ENCODE measurements around the gene TLK1.

Gene TLK1

DNA sequence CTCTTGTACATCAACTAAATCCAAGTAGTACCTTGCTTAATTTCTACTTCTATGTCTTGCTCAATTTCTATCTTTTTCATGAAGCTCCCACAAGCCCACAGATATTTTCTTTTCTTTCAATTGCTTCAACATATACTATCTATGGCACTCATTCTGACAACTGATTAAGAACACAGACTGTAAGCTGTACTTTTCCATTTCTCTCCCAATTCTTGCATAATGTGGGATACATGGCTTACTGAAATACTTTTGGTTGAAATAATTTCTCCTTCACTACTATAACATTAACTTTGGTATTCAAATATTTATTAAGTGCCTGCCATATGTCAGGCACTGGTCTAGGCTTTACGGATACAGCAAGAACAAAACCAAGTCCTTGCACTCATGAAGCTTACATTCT lies 146.8 kb downstream of the TLK1 start:
- DNase-seq (ENCODE audit: insufficient read length), result no peak
- FAIRE-seq, result no peak
- TF ChIP-seq POLR2A (IDR thresholded peaks at IDR 0.05; ENCODE audit: low read depth, low read length) (no peak), TAF1 (IDR thresholded peaks at IDR 0.05; ENCODE audit: borderline replicate concordance, low read depth, low read length) (no peak), POLR2AphosphoS5 (IDR thresholded peaks at IDR 0.05; ENCODE audit: low read depth, low read length) (no peak)

DNA sequence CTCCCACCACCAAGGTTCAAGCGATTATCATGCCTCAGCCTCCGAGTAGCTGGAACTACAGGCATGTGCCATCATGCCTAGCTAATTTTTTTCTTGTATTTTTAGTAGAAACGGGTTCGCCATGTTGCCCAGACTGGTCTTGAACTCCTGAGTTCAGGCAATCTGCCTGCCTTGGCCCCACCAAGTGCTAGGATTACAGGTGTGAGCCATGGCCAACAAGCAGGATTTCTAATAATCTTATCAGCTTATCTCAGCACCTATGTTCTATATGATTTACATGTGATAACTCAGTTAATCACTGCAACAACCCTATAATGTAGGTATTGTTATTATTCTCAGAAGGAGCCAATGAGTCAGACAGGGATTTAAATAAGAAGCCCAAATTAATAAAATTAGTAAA lies 151.3 kb downstream of the TLK1 start:
- DNase-seq (ENCODE audit: insufficient read length) (no peak), FAIRE-seq (no peak)
- TF ChIP-seq TAF1 (IDR thresholded peaks at IDR 0.05; ENCODE audit: borderline replicate concordance, low read depth, low read length) (no peak), POLR2AphosphoS5 (IDR thresholded peaks at IDR 0.05; ENCODE audit: low read depth, low read length) (no peak), POLR2A (IDR thresholded peaks at IDR 0.05; ENCODE audit: low read depth, low read length) (no peak)

DNA sequence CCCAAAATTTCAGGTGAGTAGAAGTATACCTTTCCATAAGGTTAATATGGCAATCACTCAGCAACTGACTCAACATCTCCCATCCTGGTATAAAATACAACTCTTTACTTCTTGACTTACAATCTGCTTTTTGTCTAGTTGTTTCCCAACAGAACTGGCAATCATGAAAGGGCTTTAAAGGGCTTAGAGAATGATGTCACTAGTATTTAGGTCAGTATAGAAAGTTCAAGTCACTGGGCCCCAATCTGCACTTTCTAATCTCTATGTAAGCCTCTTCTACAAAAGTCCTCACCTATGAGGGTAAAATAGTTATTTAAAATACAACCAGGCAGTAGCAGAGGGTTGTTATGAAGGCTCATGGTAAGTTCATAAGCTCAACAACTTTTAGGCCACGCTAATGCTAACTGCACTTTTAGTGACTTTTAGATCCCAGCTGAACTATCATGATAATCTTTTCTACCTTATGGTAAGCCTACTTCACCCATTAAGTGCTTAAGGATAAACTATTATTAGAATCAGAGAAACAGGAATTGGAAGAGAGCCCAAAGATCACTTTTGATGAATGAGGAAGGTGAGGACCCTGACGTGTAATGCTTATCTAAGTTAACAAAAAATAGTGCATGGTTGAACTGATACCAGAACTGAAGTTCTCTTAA lies 152.0 kb downstream of the TLK1 start:
- DNase-seq (ENCODE audit: insufficient read length) (no peak), FAIRE-seq (no peak)
- TF ChIP-seq TAF1 (IDR thresholded peaks at IDR 0.05; ENCODE audit: borderline replicate concordance, low read depth, low read length), result no peak
- TF ChIP-seq POLR2A (IDR thresholded peaks at IDR 0.05; ENCODE audit: low read depth, low read length), result no peak
- no peak for TF ChIP-seq POLR2AphosphoS5 (IDR thresholded peaks at IDR 0.05; ENCODE audit: low read depth, low read length)

DNA sequence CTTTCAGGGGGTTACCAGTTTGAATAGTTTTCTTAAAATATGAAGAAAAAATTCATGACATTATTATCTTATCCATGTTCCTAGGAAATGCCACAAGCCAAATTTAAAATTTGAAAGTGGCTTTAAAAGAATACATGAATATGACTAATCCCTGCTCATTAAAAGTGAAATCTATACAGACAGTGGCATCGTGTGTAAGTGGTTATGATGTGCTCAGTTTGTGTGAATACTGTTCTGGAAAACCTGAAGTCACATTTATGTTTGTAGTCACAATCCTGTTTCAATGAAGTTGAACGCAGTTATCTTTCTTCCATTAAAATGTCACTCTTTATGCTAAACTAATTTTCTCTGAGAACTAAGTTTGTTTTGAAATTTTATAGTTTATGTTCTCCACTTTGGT lies 155.9 kb downstream of the TLK1 start:
- TF ChIP-seq POLR2A (IDR thresholded peaks at IDR 0.05; ENCODE audit: low read depth, low read length) (no peak), TAF1 (IDR thresholded peaks at IDR 0.05; ENCODE audit: borderline replicate concordance, low read depth, low read length) (no peak), POLR2AphosphoS5 (IDR thresholded peaks at IDR 0.05; ENCODE audit: low read depth, low read length) (no peak)

DNA sequence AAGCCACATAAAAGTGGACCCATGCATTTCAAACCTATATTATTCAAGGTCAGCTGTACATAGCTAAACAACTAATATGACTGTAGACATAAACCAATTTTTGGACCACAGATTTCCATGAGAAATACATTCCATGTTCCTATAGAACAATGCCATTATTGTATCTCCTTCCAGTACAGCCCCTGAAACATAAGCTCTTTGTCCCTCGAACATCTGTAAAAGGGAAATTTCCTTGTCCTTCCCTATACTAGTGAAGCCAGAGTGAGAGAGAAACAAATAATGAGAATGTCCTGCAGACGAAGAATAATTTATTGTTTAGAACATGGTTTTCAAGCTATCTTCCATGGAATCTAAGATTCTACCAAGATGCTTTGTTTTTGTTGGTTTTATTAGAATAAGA lies 156.3 kb downstream of the TLK1 start:
- DNase-seq (ENCODE audit: insufficient read length) (no peak), FAIRE-seq (no peak)
- TF ChIP-seq POLR2AphosphoS5 (IDR thresholded peaks at IDR 0.05; ENCODE audit: low read depth, low read length) (no peak), POLR2A (IDR thresholded peaks at IDR 0.05; ENCODE audit: low read depth, low read length) (no peak), TAF1 (IDR thresholded peaks at IDR 0.05; ENCODE audit: borderline replicate concordance, low read depth, low read length) (no peak)

More for the DNA sequence above, 155.9 kb downstream of the TLK1 start:
- no peak for DNase-seq (ENCODE audit: insufficient read length)
- FAIRE-seq, result no peak

DNA sequence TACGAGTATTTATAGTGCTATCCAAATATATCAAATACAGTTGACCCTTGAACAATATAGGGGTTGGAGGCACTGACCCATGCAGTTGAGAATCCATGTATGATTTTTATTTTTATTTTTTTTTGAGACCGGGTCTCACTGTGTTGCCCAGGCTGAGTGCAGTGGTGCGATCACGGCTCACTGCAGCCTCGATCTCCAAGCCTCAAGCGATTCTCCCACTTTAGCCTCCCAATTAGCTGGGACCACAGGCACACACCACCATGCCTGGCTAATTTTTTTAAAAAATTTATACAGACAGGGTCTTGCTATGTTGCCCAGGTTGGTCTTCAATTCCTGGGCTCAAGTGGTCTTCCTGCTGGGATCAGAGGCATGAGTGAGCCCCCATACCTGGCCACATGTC lies 161.0 kb downstream of the TLK1 start:
- no peak for TF ChIP-seq POLR2AphosphoS5 (IDR thresholded peaks at IDR 0.05; ENCODE audit: low read depth, low read length)
- no peak for TF ChIP-seq POLR2A (IDR thresholded peaks at IDR 0.05; ENCODE audit: low read depth, low read length)
- no peak for TF ChIP-seq TAF1 (IDR thresholded peaks at IDR 0.05; ENCODE audit: borderline replicate concordance, low read depth, low read length)
- no peak for FAIRE-seq

DNA sequence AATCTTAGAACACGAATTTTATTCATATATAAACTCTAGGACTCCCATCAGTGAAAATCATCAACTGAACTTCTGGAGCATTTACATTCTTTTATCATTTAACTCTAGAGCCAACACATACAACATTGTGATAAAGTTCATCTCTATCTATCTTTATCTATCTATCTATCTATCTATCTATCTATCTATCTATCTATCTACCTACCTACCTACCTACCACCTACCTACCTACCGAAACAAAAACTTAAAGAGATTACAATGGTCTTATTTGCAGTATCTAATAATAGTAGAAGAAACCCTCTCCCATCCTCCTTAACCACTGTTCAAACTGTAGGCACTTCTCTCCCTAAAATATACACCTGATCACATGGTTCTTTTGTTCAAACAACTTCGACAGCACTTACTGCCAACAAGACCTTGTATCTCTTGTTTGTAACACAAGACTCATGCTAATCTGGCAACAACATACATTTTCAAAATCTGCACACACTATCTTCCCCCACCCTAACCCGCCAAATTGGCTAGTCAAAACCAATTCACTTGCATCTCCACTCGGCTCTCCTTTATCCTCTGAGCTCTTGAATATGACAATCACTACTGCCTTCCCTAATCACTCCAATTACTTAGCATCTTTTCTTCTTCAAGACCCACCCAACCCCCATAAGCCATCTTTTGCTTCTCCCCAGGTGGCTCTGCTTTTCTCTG lies 162.6 kb downstream of the TLK1 start:
- FAIRE-seq (no peak), DNase-seq (ENCODE audit: insufficient read length) (no peak)
- TF ChIP-seq TAF1 (IDR thresholded peaks at IDR 0.05; ENCODE audit: borderline replicate concordance, low read depth, low read length) (no peak), POLR2AphosphoS5 (IDR thresholded peaks at IDR 0.05; ENCODE audit: low read depth, low read length) (no peak), POLR2A (IDR thresholded peaks at IDR 0.05; ENCODE audit: low read depth, low read length) (no peak)

More for the DNA sequence above, 161.0 kb downstream of the TLK1 start:
- no peak for DNase-seq (ENCODE audit: insufficient read length)

DNA sequence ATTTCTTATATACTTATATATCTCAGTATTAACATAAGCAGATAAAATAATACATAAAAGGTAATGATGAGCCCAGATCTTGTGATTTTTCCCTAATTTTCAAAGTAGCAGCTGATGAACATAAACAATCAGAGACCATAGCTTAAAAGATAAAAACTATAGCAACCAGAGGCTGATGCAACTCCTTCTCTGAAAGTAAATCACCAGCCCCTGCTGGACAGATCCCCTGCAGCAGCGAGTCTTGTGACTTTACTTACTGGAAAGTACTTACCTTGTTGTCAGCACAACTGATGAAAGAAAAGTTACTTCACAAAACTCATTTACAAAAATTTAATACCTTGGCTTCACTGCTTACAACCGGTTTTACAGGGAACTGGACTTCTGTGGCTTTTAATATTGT lies 164.4 kb downstream of the TLK1 start:
- FAIRE-seq (no peak), DNase-seq (ENCODE audit: insufficient read length) (no peak)
- TF ChIP-seq POLR2AphosphoS5 (IDR thresholded peaks at IDR 0.05; ENCODE audit: low read depth, low read length) (no peak), POLR2A (IDR thresholded peaks at IDR 0.05; ENCODE audit: low read depth, low read length) (no peak), TAF1 (IDR thresholded peaks at IDR 0.05; ENCODE audit: borderline replicate concordance, low read depth, low read length) (no peak)

DNA sequence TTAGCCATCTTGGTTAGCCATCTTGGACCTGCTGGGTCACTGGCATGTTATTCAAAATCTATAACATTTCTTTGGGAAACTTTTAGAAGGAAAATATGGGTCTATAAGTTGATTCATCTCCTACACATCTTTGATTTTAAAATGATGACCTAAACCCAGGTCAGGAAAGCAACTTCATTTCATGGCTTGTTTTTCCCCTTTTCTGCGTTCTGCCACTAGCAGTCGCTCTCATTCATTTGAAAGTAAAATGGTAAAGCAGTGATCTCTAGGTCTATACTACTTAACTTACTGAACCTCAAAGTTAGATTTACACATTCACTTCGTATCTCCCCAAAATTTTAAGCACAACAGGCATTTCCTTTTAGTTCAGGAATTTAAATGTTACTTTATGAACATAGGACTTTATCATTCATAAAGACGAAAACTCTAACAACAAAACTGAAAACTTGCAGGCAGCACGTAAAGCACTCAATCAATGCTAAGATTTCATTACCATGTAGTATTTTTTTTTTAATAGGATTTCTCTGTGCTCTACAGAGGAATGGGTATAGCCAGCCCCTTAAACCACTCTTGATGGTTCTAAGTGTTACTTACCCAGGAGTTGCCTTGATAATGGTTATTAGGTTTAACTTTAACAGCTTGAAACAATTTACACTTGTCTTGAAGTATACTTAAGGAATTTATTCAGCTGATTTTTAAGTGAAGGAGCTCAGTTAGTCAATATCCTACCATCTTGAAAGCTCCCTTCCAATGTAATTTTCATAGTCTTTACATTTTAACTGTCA lies 169.1 kb downstream of the TLK1 start:
- no peak for TF ChIP-seq POLR2AphosphoS5 (IDR thresholded peaks at IDR 0.05; ENCODE audit: low read depth, low read length)
- TF ChIP-seq POLR2A (IDR thresholded peaks at IDR 0.05; ENCODE audit: low read depth, low read length), result 0 out of 2 replicates have a peak, but pooled peaks have one; percentile 22
- FAIRE-seq (no peak), DNase-seq (ENCODE audit: insufficient read length) (no peak)

DNA sequence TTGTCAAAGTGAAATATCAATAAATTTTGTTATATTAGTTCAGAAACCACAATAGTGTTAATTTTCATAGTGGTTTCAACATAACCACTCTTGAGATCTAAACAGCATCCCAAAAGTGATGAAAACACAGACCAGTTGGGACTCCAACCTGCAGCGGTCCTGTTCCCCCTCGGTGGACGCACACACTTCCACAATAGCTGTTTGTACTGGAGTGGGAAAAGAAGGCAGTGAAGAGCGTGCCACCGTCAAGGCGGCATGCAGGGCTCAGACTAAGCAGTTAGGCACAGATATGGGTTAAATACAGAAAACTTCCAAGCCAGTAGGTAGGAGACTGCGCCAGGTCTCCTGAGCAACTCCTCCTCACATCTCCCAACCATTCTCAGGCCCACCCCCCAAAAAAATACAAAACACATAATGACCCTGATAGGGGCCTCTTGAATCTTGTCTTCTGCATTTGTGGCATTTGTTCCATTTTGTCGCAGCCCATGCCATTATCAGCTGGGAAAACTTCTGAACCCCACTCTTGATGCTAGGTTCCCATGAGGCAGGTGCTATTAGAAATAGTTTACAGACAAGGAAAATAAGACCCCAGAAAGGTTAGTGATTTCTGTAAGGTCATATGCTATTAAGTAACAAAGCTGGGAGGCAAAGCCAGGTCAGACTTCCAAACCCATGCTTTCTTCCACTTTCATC lies 174.0 kb downstream of the TLK1 start:
- no peak for FAIRE-seq
- TF ChIP-seq POLR2AphosphoS5 (IDR thresholded peaks at IDR 0.05; ENCODE audit: low read depth, low read length) (peak; percentile 49; the same call in 1 of the 2 replicates), POLR2A (IDR thresholded peaks at IDR 0.05; ENCODE audit: low read depth, low read length) (no peak), TAF1 (IDR thresholded peaks at IDR 0.05; ENCODE audit: borderline replicate concordance, low read depth, low read length) (no peak)
- DNase-seq (ENCODE audit: insufficient read length), result no peak

DNA sequence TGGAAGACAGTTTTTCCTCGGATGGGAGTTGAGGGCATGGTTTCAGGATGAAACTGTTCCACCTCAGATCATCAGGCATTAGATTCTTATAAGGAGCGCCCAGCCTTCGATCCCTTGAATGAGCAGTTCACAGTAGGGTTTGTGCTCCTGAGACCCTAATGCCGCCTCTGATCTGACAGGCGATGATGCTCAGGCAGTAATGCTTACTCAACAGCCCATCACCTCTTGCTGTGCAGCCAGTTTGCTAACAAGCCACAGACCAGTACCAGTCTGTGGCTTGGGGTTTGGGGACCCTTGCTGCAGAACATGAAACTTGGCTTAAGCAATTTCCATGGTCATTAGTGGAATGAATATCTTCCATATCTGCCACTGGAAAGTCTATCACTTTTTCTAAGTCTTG lies 175.3 kb downstream of the TLK1 start:
- TF ChIP-seq POLR2AphosphoS5 (IDR thresholded peaks at IDR 0.05; ENCODE audit: low read depth, low read length) (0 out of 2 replicates have a peak, but pooled peaks have one; percentile 34), TAF1 (IDR thresholded peaks at IDR 0.05; ENCODE audit: borderline replicate concordance, low read depth, low read length) (no peak), POLR2A (IDR thresholded peaks at IDR 0.05; ENCODE audit: low read depth, low read length) (peak; percentile 28; the same call in 1 of the 2 replicates)
- DNase-seq (ENCODE audit: insufficient read length), result no peak
- no peak for FAIRE-seq
